DMS153 (cell line): ENCODE results near the gene KIAA1958.
"Not testable (repeated sequence)": the region's sequence is repeated elsewhere in the genome, so short reads cannot be mapped to it uniquely, and the experiment has no call there.

Experiments
- DNase-seq: peaks from one replicate; lab custom pipeline; 2025; lab: John Stamatoyannopoulos, UW

KIAA1958 gene

DNA sequence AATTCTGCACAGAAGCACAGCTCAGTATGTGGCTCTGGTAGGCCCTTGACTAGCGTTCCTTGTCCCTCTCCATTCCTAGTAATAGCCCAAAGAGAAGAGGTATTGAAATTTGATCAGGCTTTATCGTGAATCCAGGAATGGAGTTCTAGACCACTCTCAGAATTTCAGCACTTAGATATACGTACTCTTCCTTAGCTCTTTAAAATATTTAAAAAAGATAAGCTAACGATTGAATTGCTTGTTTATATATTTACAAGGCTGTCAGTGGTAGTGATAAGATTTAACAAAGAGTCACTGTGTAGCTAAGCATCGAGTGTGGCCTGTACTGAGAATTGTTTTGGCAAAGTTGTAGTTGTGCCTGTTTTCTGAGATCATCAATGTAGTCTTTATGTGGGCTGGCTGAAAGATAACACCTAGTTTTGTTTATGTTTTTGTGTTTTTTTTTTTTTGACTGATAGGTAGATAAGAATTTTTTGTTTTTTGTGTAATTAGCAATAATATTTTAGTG, 2.5 kb downstream of the KIAA1958 start:
- no peak for DNase-seq

- no peak for DNase-seq
Observed at GRCh38 chr9:112489876-112490666, 3.4 kb downstream of the KIAA1958 start.

- DNase-seq: no peak
Observed at GRCh38 chr9:112493393-112494137, 6.9 kb downstream of the KIAA1958 start.

- DNase-seq: no peak
Observed at GRCh38 chr9:112494153-112494552, 7.5 kb downstream of the KIAA1958 start.

DNA sequence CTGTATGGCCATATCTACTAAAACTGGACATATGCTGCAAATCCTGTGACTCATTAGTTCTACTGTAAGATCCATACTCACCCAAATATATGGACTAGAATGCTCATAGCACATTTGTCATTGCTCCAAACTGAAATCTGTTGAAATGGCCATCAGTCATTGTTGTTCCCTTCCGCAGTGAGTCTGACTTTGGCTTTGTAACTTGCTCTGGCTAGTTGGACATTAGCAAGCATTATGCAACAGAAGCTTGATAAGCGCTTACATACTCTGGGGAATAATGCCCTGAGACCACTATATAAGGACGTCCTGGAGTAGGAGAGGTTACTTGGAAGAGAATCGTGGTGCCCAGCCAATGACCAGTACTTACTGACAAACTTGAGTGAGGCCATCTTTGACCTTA, 9.0 kb downstream of the KIAA1958 start:
- DNase-seq: no peak

- DNase-seq: no peak
Observed at GRCh38 chr9:112496074-112496722, 9.6 kb downstream of the KIAA1958 start.

DNA sequence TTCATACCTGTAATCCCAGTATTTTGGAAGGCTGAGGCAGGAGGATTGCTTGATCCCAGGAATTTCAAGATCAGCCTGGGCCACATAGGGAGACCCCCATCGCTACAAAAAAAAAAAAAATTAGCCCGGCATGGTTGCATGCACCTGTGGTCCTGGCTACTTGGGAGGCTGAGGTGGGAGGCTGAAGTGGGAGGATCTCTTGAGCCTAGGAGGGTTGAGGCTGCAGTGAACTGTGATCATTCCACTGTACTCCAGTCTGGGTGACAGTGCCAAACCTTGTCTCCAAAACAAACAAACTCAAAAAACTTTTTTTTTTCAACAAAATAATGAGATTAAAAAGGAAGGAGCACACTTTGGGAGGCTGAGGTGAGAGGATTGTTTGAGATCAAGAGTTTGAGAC, 14.2 kb downstream of the KIAA1958 start:
- DNase-seq: no peak

DNA sequence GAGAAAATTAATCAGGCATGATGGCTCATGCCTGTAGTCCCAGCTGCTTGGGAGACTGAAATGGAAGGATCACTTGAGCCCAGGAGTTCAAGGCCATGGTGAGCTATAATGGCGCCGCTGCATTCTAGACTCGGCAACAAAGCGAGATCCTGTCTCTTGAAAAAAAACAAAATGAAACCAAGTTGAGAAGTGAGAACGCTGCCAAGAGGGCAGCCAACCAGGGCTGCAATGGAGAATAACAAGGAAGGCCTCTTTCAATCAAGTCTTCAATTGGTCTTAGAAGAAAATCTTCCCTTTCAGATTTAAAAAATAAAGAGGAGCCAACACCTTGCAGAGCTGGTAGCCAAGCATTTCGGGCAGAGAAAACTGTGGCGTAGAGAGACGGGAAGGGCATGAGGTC, 14.7 kb downstream of the KIAA1958 start:
- no peak for DNase-seq

GRCh38 chr9:112502175-112502946, 15.7 kb downstream of the KIAA1958 start:
- DNase-seq: no peak

- no peak for DNase-seq
Observed at GRCh38 chr9:112503170-112503569, 16.5 kb downstream of the KIAA1958 start.

GRCh38 chr9:112505086-112505485, 18.5 kb downstream of the KIAA1958 start:
- no peak for DNase-seq

DNA sequence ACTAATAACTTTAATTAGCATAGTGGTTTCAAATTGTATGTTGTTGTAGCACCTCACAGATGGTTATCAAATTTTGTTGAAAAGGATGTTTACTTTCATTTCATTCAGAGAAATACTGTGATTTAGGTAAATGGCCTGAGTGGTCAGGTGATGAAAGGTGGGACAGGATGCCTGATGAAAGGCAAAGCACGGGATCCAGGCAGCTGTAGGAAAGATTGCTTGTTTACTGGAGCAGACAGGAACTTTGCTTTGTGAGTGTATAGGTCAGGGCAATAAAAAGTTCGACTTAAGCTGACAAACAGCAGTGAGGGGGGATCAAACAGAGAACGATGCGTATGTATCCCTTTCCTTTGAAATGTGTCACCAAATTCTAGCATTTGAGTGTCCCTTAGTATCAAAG, 19.0 kb downstream of the KIAA1958 start:
- DNase-seq: no peak

DNA sequence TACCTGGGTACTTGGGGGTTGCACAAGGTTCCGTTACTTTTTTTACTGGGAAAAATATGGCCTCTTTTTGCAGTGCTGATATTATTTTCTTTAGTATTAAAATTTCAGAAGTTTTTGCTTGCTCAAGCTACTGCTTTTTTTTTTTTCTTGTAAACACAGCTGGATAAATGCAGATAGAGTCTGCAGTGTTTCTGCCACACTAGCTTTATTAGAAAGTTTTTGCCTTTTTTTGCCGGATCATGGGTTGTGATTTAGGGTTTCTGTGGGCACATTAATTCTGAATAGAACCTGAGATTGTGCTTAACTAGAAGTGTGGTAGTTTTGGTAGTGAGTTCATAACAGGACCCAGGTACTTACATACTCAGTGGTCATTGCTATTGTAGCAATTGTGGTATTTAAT, 19.9 kb downstream of the KIAA1958 start:
- DNase-seq: no peak

- no peak for DNase-seq
Observed at GRCh38 chr9:112507001-112507680, 20.5 kb downstream of the KIAA1958 start.

GRCh38 chr9:112508377-112508776, 21.8 kb downstream of the KIAA1958 start:
- no peak for DNase-seq

GRCh38 chr9:112512377-112512776, 25.8 kb downstream of the KIAA1958 start:
- not testable (repeated sequence) for DNase-seq

GRCh38 chr9:112516769-112517168, 30.1 kb downstream of the KIAA1958 start:
- no peak for DNase-seq

GRCh38 chr9:112520069-112520468, 33.4 kb downstream of the KIAA1958 start:
- DNase-seq: no peak

DNA sequence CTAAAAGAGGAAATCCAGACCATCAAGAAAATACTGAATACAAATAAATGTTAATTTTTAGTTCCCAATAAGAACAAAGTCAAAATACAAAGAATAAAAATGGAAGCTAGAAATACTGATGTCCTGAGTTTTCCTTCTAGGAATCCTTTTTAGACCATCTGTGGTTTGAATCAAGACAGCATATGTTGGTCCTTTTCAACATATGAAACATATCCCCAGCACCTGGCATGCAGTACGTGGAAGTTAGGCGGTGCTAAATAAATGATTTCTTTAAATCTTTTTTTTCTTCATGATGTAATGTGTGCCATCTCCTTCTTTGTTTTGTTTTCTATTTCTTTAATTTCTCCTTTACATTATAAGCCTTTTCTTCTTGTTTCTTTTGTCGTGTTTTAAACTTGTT, 34.0 kb downstream of the KIAA1958 start:
- DNase-seq: no peak

- no peak for DNase-seq
Observed at GRCh38 chr9:112526973-112527372, 40.3 kb downstream of the KIAA1958 start.

DNA sequence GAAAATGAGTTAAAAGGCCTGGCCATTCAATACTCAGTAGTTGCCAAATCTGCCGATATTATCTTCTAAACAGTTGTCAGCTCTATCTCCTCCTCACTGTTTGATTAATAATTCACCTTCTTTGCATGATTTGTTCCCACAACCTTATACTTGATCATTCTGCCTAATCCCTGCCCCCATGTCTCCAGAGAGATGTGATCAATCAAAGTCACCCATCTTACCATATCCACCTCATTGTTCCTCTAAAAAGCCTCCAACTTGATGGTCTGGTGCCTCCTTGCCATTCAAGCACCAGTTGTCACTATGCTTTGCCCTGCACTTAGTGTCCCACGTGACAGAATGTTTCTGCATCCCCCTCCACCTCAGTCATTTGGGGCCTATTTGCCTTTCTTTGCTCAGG, 41.3 kb downstream of the KIAA1958 start:
- no peak for DNase-seq
